ENCODE results near the gene PPP1R17.

- TF ChIP-seq CTCF (conservative IDR thresholded peaks at IDR 0.05; ENCODE audit: low read depth in 2 of 2) (peak; percentile 82 to 99), REST (IDR thresholded peaks at IDR 0.05; ENCODE audit: unreplicated experiment) (no peak), ETS1 (IDR thresholded peaks at IDR 0.05) (no peak), EZH2 (IDR thresholded peaks at IDR 0.05; ENCODE audit: low read depth, unreplicated experiment) (no peak), POLR2AphosphoS5 (IDR thresholded peaks at IDR 0.05; ENCODE audit: low read depth) (no peak), EZH2phosphoT487 (IDR thresholded peaks at IDR 0.05; ENCODE audit: unreplicated experiment) (no peak), JUNB (IDR thresholded peaks at IDR 0.05; ENCODE audit: unreplicated experiment) (no peak), STAT1 (IDR thresholded peaks at IDR 0.05; ENCODE audit: unreplicated experiment) (no peak), CREB1 (CRISPR knock-in tag; IDR thresholded peaks at IDR 0.05; ENCODE audit: low read depth) (no peak), ZNF462 (CRISPR knock-in tag; IDR thresholded peaks at IDR 0.05) (no peak), NANOG (IDR thresholded peaks at IDR 0.05; ENCODE audit: borderline replicate concordance) (no peak)
Observed at GRCh38 chr7:31735991-31736982, 49.3 kb downstream of the PPP1R17 start.
